ENCODE results near the gene ING3.

- no peak for TF ChIP-seq CTCF (conservative IDR thresholded peaks at IDR 0.05; ENCODE audit: low read depth, low read length)
- TF ChIP-seq EZH2 (IDR thresholded peaks at IDR 0.05; ENCODE audit: borderline replicate concordance, low read depth, low read length, poor library complexity, severe bottlenecking) = no peak
These were observed 66.4 kb downstream of the ING3 start for GRCh38 chr7:121016966-121017365.
